ENCODE data around the gene DNAJC17. TPM values are rescaled to one million over a fixed set of nuclear protein-coding genes. Genes with fewer than 3 reads are reported as not detected.

Gene DNAJC17
- total RNA-seq, result 10 to 100 TPM; 36.5 to 39.8 TPM
- 10 to 100 TPM; 48.3 to 76.5 TPM for polyA plus RNA-seq
- long read RNA-seq, donor 1, transcript DNAJC17-201 (11 exons, 3,731 nt), result major isoform, 8 of 8 reads
- long read RNA-seq, donor 1, partial matches to known transcripts, result 0 of 8 reads
- long read RNA-seq, donor 1, other reads (novel, unspliced or antisense), result 0 of 8 reads
- long read RNA-seq, donor 2, partial matches to known transcripts, result 0 of 4 reads
- long read RNA-seq, donor 2, other reads (novel, unspliced or antisense), result 0 of 4 reads
- long read RNA-seq, donor 3, transcript DNAJC17-201 (11 exons, 3,731 nt), result major isoform, 5 of 5 reads
- long read RNA-seq, donor 3, partial matches to known transcripts, result 0 of 5 reads
- long read RNA-seq, donor 3, other reads (novel, unspliced or antisense), result 0 of 5 reads
- long read RNA-seq, donor 4, partial matches to known transcripts, result 0 of 12 reads
- long read RNA-seq, donor 4, other reads (novel, unspliced or antisense), result 9 of 12 reads
- long read RNA-seq, donor 5, transcript DNAJC17-201 (11 exons, 3,731 nt), result major isoform, 8 of 8 reads
- long read RNA-seq, donor 5, partial matches to known transcripts, result 0 of 8 reads
- long read RNA-seq, donor 5, other reads (novel, unspliced or antisense), result 0 of 8 reads

- no peak for TF ChIP-seq CTCF (IDR thresholded peaks at IDR 0.05; ENCODE audit: control extremely low read depth, extremely low read depth)
- ATAC-seq (ENCODE audit: insufficient read depth, low FRiP score), result peak; percentile 99
- Histone ChIP-seq H3K27ac (ENCODE audit: low read depth in 1 of 2, low read length in 1 of 2) (peak within 1 kb of the TSS; percentile 88 to 97), H3K36me3 (ENCODE audit: control insufficient read depth in 4 of 4, insufficient read depth in 4 of 4, low read length in 4 of 4) (peaks cover 0 to 12% (median 6%) of the 10 kb centered on the region in 4 donors), H3K4me1 (ENCODE audit: control insufficient read depth in 5 of 5, insufficient read depth in 5 of 5, low read length in 5 of 5) (peaks cover 5 to 12% (median 5%) of the 10 kb centered on the region in 5 donors), H3K9me3 (ENCODE audit: control insufficient read depth in 4 of 4, insufficient read depth in 3 of 4, low read length in 3 of 4) (no peaks in the 10 kb centered on the region), H3K27me3 (ENCODE audit: control insufficient read depth in 3 of 3, insufficient read depth in 3 of 3, low read length in 2 of 3) (no peaks in the 10 kb centered on the region), H3K9ac (ENCODE audit: insufficient read depth in 1 of 2, low read length in 2 of 2) (peak within 1 kb of the TSS; percentile 74 to 91), H3K4me3 (peak within 1 kb of the TSS; percentile 87)
- DNase-seq, result peak; percentile 97 to 99 (median 98)
- WGBS, 2 donors, result 0 to 1% methylated on average over 64 of the region's 64 CpGs
Observed at GRCh38 chr15:40807028-40807887, at the start of gene DNAJC17, which contains the start of gene ZFYVE19. TSS of gene DNAJC17 (minus strand) at chr15:40807473. CDS start at chr15:40807446, 27 bp downstream. TSS of gene ZFYVE19 (plus strand) at chr15:40807089. CDS start at chr15:40807590, 501 bp downstream.

GRCh38 chr15:40856746-40857145, 49.5 kb upstream of the DNAJC17 start:
- WGBS, 2 donors, result 68 to 77% methylated on average over 8 of the region's 8 CpGs

More at GRCh38 chr15:40856746-40857145, 49.5 kb upstream of the DNAJC17 start:
- Histone ChIP-seq H3K4me1 (ENCODE audit: control insufficient read depth in 5 of 5, insufficient read depth in 5 of 5, low read length in 5 of 5) (peaks cover 0 to 12% (median 4%) of the 10 kb centered on the region in 5 donors), H3K36me3 (ENCODE audit: control insufficient read depth in 4 of 4, insufficient read depth in 4 of 4, low read length in 4 of 4) (peaks cover 0 to 16% (median 0%) of the 10 kb centered on the region in 4 donors), H3K9me3 (ENCODE audit: control insufficient read depth in 4 of 4, insufficient read depth in 3 of 4, low read length in 3 of 4) (no peaks in the 10 kb centered on the region), H3K27me3 (ENCODE audit: control insufficient read depth in 3 of 3, insufficient read depth in 3 of 3, low read length in 2 of 3) (no peaks in the 10 kb centered on the region), H3K4me3 (no peak overlapping the region), H3K27ac (ENCODE audit: low read depth in 1 of 2, low read length in 1 of 2) (no peak overlapping the region), H3K9ac (ENCODE audit: insufficient read depth in 1 of 2, low read length in 2 of 2) (no peak overlapping the region)
- no peak for DNase-seq
- TF ChIP-seq CTCF (IDR thresholded peaks at IDR 0.05; ENCODE audit: control extremely low read depth, extremely low read depth), result no peak
- ATAC-seq (ENCODE audit: insufficient read depth, low FRiP score), result no peak
